WTC11 (cell line): ENCODE data around the gene CLEC16A.

Experiments
- ATF6 ChIP-seq: sonication (generic); formaldehyde crosslinking; IDR thresholded peaks from 2 replicates; pipeline ENCODE4 v1.8.1; 2023; ENCODE audit warnings: mild to moderate bottlenecking, missing genetic modification reagents
- CREB1 ChIP-seq: sonication (generic); formaldehyde crosslinking; IDR thresholded peaks from 2 replicates; pipeline ENCODE4 v1.8.0; 2023; ENCODE audit warnings: mild to moderate bottlenecking, missing genetic modification reagents
- HMGA2 ChIP-seq: fragments of 250-450 bp; sonication (Bioruptor Pico); IDR thresholded peaks from 2 replicates; pipeline ENCODE4 v1.4.0; 2021; ENCODE audit warnings: mild to moderate bottlenecking, moderate library complexity
- JUN ChIP-seq: sonication (generic); formaldehyde crosslinking; IDR thresholded peaks from 2 replicates; pipeline ENCODE4 v1.8.0; 2023; ENCODE audit warnings: mild to moderate bottlenecking, missing genetic modification reagents
- KAT7 ChIP-seq: sonication (generic); formaldehyde crosslinking; IDR thresholded peaks from 2 replicates; pipeline ENCODE4 v1.8.1; 2023; ENCODE audit warnings: missing genetic modification reagents, mild to moderate bottlenecking, borderline replicate concordance
- MAX ChIP-seq: sonication (generic); formaldehyde crosslinking; IDR thresholded peaks from 2 replicates; pipeline ENCODE4 v1.8.0; 2022; ENCODE audit warnings: mild to moderate bottlenecking, missing genetic modification reagents
- NFYB ChIP-seq: sonication (generic); formaldehyde crosslinking; conservative IDR thresholded peaks from 2 replicates; pipeline ENCODE4 v1.8.0; 2022; ENCODE audit warnings: low read depth, missing genetic modification reagents
- RELA ChIP-seq: sonication (generic); formaldehyde crosslinking; IDR thresholded peaks from 2 replicates; pipeline ENCODE4 v1.8.1; 2022; ENCODE audit warnings: missing genetic modification reagents, mild to moderate bottlenecking, borderline replicate concordance
- ZNF512 ChIP-seq: sonication (generic); formaldehyde crosslinking; IDR thresholded peaks from 2 replicates; pipeline ENCODE4 v1.8.1; 2022; ENCODE audit warnings: missing genetic modification reagents, borderline replicate concordance
- ZNF671 ChIP-seq: fragments of 250-450 bp; sonication (Bioruptor Pico); IDR thresholded peaks from 2 replicates; pipeline ENCODE4 v1.8.0; 2021; ENCODE audit warnings: mild to moderate bottlenecking
- TF ChIP-seq, protein P1 (sequence below): fragments of 200-600 bp; IDR thresholded peaks from 2 replicates; pipeline ENCODE4 v1.8.0; 2022; ENCODE audit warnings: antibody characterized with exemption
- TF ChIP-seq, protein P2 (sequence below): sonication (generic); formaldehyde crosslinking; conservative IDR thresholded peaks from 2 replicates; pipeline ENCODE4 v1.8.1; 2022; ENCODE audit warnings: mild to moderate bottlenecking, missing genetic modification reagents

GRCh38 chr16:10951026-10951425, 6.7 kb downstream of the CLEC16A start:
- TF ChIP-seq ATF6 (CRISPR knock-in tag) (no peak), JUN (no peak), ZNF512 (no peak), NFYB (CRISPR knock-in tag) (no peak), HMGA2 (CRISPR knock-in tag) (no peak), RELA (no peak), ZNF671 (no peak), MAX (CRISPR knock-in tag) (no peak), KAT7 (CRISPR knock-in tag) (no peak), CREB1 (CRISPR knock-in tag) (no peak)
- TF ChIP-seq, protein P1, sequence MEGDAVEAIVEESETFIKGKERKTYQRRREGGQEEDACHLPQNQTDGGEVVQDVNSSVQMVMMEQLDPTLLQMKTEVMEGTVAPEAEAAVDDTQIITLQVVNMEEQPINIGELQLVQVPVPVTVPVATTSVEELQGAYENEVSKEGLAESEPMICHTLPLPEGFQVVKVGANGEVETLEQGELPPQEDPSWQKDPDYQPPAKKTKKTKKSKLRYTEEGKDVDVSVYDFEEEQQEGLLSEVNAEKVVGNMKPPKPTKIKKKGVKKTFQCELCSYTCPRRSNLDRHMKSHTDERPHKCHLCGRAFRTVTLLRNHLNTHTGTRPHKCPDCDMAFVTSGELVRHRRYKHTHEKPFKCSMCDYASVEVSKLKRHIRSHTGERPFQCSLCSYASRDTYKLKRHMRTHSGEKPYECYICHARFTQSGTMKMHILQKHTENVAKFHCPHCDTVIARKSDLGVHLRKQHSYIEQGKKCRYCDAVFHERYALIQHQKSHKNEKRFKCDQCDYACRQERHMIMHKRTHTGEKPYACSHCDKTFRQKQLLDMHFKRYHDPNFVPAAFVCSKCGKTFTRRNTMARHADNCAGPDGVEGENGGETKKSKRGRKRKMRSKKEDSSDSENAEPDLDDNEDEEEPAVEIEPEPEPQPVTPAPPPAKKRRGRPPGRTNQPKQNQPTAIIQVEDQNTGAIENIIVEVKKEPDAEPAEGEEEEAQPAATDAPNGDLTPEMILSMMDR = no peak
- TF ChIP-seq, protein P2, sequence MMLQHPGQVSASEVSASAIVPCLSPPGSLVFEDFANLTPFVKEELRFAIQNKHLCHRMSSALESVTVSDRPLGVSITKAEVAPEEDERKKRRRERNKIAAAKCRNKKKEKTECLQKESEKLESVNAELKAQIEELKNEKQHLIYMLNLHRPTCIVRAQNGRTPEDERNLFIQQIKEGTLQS (CRISPR knock-in tag) = no peak
